Measurements from ENCODE around the gene ECHS1.

DNA sequence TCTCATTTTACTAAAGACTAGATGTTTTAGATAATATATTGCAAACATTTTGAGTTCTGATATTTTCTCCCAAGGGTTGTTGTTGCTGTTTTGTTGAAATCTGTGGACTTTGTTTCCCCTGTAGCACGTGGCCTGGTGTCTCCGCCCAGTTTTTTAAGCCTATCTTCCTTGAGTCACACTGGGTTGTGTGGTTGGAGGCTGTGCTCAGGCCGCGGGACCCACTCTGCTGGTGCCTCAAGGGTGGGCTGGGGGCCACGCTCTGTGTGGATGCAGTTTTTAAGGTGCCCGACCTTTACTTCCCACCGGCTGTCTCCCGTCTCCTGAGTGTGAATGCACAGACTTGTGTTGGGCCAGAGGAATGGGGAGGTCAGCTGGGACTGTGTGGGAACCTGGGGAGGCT, 30.2 kb downstream of the ECHS1 start:
- TF ChIP-seq EZH2phosphoT487 (IDR thresholded peaks at IDR 0.05; ENCODE audit: insufficient read depth, low read depth), result no peak
- TF ChIP-seq EZH2 (IDR thresholded peaks at IDR 0.05; ENCODE audit: insufficient read depth, poor library complexity, severe bottlenecking), result no peak

Measured in GM23248 (cell line).